Activated T-cell treated with anti-CD3 and anti-CD28 coated beads, Interleukin-2, amount 50 U/mL, for 72 hours (primary cell): ENCODE measurements around the gene LMAN1. TPM values are rescaled to one million over a fixed set of nuclear protein-coding genes. Genes with fewer than 3 reads are reported as not detected.

Experiments used
- ATAC-seq, 2 donors: fragments of 150-1000 bp; cut with Tn5 transposase; replicated peaks in 1 of 2; 2 replicates each; pipeline ENCODE4 v1.10.0; 2021; ENCODE audit warnings: moderate library complexity in 2 of 2, mild to moderate bottlenecking in 1 of 2
- DNase-seq, 2 donors: peaks; one replicate each; pipeline ENCODE4 v3.0.0; 2021 to 2022; ENCODE audit warnings: mixed read lengths in 1 of 2
- H3K27ac Mint-ChIP-seq: one replicate; pipeline ENCODE4 v1.8.0; 2022; ENCODE audit warnings: mild to moderate bottlenecking, moderate library complexity, mixed read lengths
- H3K27me3 Mint-ChIP-seq: one replicate; pipeline ENCODE4 v1.8.0; 2022; ENCODE audit warnings: low read depth, mixed read lengths
- H3K36me3 Mint-ChIP-seq, 2 donors: one replicate each; pipeline ENCODE4 v1.8.0; 2022; ENCODE audit warnings: mixed read lengths in 2 of 2, mild to moderate bottlenecking in 1 of 2; ENCODE audit not compliant: insufficient read depth in 2 of 2
- H3K4me1 Mint-ChIP-seq: one replicate; pipeline ENCODE4 v1.8.0; 2022; ENCODE audit warnings: low read depth, mixed read lengths
- H3K4me3 Mint-ChIP-seq, 2 donors: one replicate each; pipeline ENCODE4 v1.8.0; 2022; ENCODE audit warnings: mild to moderate bottlenecking in 2 of 2, mixed read lengths in 2 of 2, moderate library complexity in 2 of 2
- H3K9me3 Mint-ChIP-seq, 2 donors: one replicate each; pipeline ENCODE4 v1.8.0; 2022; ENCODE audit warnings: mixed read lengths in 2 of 2
- total RNA-seq, 2 donors: library from RNA; stranded (reverse); gene quantifications; one replicate each; pipeline ENCODE4 v1.2.3, GENCODE V29; 2022

The LMAN1 gene
- 100 to 1,000 TPM in 1 of 2 donors, 10 to 100 TPM in 1; 95.7 to 144 TPM for total RNA-seq

- DNase-seq (peak; percentile 95 to 98), ATAC-seq (peak; percentile 88 to 92)
- H3K9me3 Mint-ChIP-seq = no peaks in the 10 kb centered on the region
- H3K4me1 Mint-ChIP-seq = peaks cover 29% of the 10 kb centered on the region
- no peaks in the 10 kb centered on the region for H3K27me3 Mint-ChIP-seq
- H3K36me3 Mint-ChIP-seq = peaks cover 7% of the 10 kb centered on the region in 2 donors
- peak within 1 kb of the TSS; percentile 80 to 92 for H3K4me3 Mint-ChIP-seq
- H3K27ac Mint-ChIP-seq = peak within 1 kb of the TSS; percentile 84
These were observed at the start of gene LMAN1 for GRCh38 chr18:59358712-59359575. Gene LMAN1, minus strand, starts transcription at chr18:59359265. Its CDS starts 21 bp downstream, at chr18:59359244.

DNA sequence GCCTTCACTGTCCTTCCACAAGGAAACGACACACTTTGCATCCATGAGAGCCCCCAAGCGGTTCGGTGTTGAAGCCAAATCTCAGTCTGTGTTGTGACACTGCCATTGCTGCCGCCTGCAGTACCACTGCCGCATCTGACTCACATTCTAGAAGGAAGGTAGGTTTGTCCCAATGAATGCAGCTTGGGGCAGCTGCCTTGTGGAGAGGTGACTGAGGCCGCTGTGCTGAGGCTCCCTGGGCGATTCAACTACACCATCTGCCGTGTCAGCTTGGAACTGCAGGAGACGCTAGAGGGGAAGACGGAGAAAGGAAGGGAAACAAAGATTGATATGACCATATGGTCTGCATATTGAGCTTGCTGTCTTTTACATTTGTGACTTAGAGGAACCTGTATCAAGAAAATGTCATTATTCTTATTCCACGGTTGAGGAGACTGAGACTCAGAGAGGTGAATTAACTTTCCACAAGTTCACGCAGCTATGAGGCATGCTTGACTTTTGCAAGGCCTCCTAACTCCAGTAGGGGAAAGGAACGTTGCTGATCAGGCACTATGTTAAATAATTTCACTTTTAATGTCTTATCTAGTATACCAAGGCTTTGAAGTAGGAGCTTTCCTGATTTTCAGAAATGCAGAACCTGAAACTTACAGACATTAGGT lies 43.5 kb upstream of the LMAN1 start:
- Mint-ChIP-seq H3K4me1 (peaks cover 7% of the 10 kb centered on the region), H3K9me3 (no peaks in the 10 kb centered on the region), H3K27me3 (peaks cover 11% of the 10 kb centered on the region), H3K4me3 (no peak overlapping the region), H3K36me3 (no peaks in the 10 kb centered on the region), H3K27ac (no peak overlapping the region)
- DNase-seq (peak; percentile 77 to 80), ATAC-seq (peak; percentile 100)

GRCh38 chr18:59400407-59400806 lies 41.3 kb upstream of the LMAN1 start:
- no peak for DNase-seq
- H3K4me3 Mint-ChIP-seq = no peak overlapping the region
- H3K27ac Mint-ChIP-seq = no peak overlapping the region
- no peaks in the 10 kb centered on the region for H3K36me3 Mint-ChIP-seq
- H3K9me3 Mint-ChIP-seq = no peaks in the 10 kb centered on the region
- ATAC-seq = no peak
- H3K4me1 Mint-ChIP-seq = peaks cover 14% of the 10 kb centered on the region
- peaks cover 21% of the 10 kb centered on the region for H3K27me3 Mint-ChIP-seq

DNA sequence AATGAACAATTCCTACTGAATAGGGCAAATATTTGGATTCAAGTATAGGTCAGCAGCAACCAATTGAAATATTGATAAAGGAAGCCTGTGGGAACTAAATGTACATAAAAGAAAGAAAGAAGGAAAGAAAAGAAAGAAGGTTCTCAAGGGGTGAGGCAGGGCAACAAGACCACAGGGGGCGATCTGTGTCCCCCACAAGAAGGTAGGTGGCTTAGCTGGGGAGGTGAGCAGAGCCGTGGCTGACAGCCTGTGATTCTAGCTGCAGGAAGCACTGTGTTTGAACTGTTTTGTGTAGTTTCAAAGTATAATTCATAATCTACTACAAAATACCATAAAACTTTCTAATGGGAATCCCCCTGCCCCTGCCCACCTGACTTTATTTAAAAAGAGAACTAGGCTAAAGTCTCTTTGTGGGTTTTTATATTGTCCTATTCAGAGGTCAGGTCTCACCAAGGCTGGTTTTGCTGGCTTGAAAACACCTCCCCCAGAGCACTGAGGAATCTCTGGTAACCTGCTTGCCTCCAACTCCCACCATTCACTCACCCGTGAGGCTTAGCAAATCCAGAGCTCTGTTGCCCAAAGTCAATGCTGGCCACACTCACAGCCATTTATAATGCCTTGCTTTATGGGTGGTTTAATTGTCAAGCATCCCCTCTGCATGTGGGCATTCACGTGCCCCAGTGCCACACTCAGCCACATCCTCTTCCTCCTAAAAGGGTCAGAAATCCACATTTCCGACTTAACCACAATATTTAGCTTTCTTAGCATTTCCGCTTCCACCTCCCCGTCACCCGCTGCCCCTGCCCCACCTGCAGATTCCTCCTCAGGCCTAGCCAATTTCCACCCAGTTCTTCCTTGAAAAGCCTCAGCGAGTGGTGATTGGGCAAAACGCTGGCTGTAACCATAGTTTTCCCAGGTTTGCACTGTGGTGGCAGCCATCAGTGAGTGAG lies 36.4 kb upstream of the LMAN1 start:
- H3K36me3 Mint-ChIP-seq = no peaks in the 10 kb centered on the region
- no peak for ATAC-seq
- no peak overlapping the region for H3K4me3 Mint-ChIP-seq
- H3K9me3 Mint-ChIP-seq = no peaks in the 10 kb centered on the region
- DNase-seq = no peak
- H3K4me1 Mint-ChIP-seq = peaks cover 13% of the 10 kb centered on the region
- H3K27me3 Mint-ChIP-seq = peaks cover 36% of the 10 kb centered on the region
- no peak overlapping the region for H3K27ac Mint-ChIP-seq

GRCh38 chr18:59393381-59393780 lies 34.3 kb upstream of the LMAN1 start:
- Mint-ChIP-seq H3K27me3 (peaks cover 36% of the 10 kb centered on the region), H3K4me3 (no peak overlapping the region), H3K36me3 (no peaks in the 10 kb centered on the region), H3K4me1 (peaks cover 13% of the 10 kb centered on the region), H3K27ac (no peak overlapping the region), H3K9me3 (no peaks in the 10 kb centered on the region)
- ATAC-seq (no peak), DNase-seq (no peak)

DNA sequence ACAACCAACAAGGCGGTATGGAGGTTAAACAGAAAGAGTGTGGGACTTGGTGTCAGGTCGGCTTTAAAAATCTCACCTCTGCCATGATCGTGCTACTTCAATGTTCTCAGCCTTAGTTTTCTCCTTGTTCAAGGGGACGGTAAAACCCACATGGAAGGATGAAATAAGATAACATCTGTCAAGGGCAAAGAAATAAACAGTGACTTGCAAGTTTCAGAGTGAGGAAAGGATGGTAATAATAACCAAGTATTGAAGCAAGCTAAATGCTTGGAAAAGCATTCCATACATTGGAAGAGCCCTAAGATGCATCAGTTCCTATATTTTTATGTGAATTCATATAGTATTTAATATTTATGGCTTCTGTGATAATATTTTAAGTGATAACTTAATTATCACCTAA lies 29.8 kb upstream of the LMAN1 start:
- H3K4me3 Mint-ChIP-seq = no peak overlapping the region
- DNase-seq (no peak), ATAC-seq (no peak)
- H3K4me1 Mint-ChIP-seq = no peaks in the 10 kb centered on the region
- no peak overlapping the region for H3K27ac Mint-ChIP-seq
- no peaks in the 10 kb centered on the region for H3K9me3 Mint-ChIP-seq
- H3K27me3 Mint-ChIP-seq = peaks cover 11% of the 10 kb centered on the region
- H3K36me3 Mint-ChIP-seq = no peaks in the 10 kb centered on the region

DNA sequence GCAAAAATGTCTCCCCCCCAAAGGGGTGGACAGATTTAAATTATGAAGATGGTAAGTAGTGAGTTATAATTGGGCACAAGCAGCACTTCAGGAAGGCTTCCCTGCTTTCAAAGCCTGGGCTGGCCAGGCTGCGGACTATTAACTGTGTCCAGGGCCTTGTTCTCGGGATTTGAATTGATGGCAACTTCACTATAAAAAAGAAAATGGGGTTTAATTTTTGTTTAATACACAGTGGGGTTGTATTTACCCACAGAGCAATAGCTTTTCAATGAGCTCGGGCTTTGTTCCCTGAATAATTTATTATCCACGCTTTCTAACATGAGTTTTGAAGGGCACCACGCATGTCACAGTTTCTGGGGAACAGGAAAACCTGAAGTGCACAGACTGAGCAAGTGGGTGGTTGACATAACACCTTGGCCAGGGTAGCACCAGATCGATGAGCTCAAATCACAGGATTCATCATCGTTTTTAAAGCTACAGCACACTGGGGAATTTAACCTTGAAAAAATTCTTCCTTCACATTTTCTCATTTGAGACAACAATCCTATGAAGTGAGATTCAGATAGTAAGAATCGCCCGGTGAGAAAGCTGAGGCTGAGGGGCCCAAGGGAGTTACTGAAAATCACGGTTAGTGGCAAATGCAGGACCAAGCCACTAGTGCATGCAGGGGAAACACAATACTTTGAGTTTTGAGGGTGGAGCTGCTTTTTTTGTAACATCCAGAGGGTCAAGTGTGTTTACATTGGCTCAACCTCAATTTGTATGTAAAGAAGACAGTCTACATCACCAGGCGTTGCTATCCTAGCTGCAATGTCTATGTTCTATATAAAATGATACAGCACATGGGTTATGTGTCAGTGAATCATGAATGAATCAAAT lies 28.9 kb upstream of the LMAN1 start:
- no peak for ATAC-seq
- Mint-ChIP-seq H3K4me1 (no peaks in the 10 kb centered on the region), H3K4me3 (no peak overlapping the region)

GRCh38 chr18:59386909-59387686 lies 28.0 kb upstream of the LMAN1 start:
- no peaks in the 10 kb centered on the region for H3K4me1 Mint-ChIP-seq
- ATAC-seq (no peak), DNase-seq (no peak)
- H3K9me3 Mint-ChIP-seq = no peaks in the 10 kb centered on the region
- H3K27me3 Mint-ChIP-seq = peaks cover under 1% of the 10 kb centered on the region
- H3K4me3 Mint-ChIP-seq = no peak overlapping the region
- no peaks in the 10 kb centered on the region for H3K36me3 Mint-ChIP-seq
- H3K27ac Mint-ChIP-seq = no peak overlapping the region

More for the DNA sequence above, 28.9 kb upstream of the LMAN1 start:
- no peak overlapping the region for H3K27ac Mint-ChIP-seq
- H3K27me3 Mint-ChIP-seq = peaks cover 7% of the 10 kb centered on the region
- no peaks in the 10 kb centered on the region for H3K36me3 Mint-ChIP-seq
- DNase-seq = no peak
- H3K9me3 Mint-ChIP-seq = no peaks in the 10 kb centered on the region

GRCh38 chr18:59385191-59385590 lies 26.1 kb upstream of the LMAN1 start:
- no peaks in the 10 kb centered on the region for H3K4me1 Mint-ChIP-seq
- H3K27ac Mint-ChIP-seq = no peak overlapping the region
- no peak overlapping the region for H3K4me3 Mint-ChIP-seq
- H3K9me3 Mint-ChIP-seq = no peaks in the 10 kb centered on the region
- no peak for ATAC-seq
- H3K27me3 Mint-ChIP-seq = peaks cover 9% of the 10 kb centered on the region
- no peak for DNase-seq
- no peaks in the 10 kb centered on the region for H3K36me3 Mint-ChIP-seq

DNA sequence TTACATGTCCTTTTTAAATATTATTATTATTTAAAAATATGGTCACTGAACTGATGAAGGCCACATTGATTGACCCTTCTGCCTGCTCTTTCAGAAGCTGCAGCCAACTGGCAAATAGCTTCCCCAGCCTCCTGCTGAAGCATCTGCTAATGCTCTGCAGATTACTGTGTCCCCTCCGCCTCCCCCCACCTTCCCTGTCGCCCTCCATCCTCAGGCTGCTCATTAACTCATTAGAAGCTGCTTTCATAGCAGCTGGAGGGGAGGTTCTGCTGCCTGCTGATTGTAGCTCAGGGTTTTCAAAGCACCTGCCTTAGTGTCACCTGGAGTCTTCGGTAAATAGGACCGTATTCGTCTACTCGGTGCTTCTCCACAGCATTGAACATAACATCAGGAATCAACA lies 24.8 kb upstream of the LMAN1 start:
- Mint-ChIP-seq H3K27ac (no peak overlapping the region), H3K9me3 (no peaks in the 10 kb centered on the region), H3K36me3 (no peaks in the 10 kb centered on the region), H3K4me3 (no peak overlapping the region), H3K27me3 (peaks cover 22% of the 10 kb centered on the region), H3K4me1 (peaks cover 6% of the 10 kb centered on the region)
- DNase-seq (no peak), ATAC-seq (no peak)

GRCh38 chr18:59382383-59382782 lies 23.3 kb upstream of the LMAN1 start:
- DNase-seq = no peak
- H3K27me3 Mint-ChIP-seq = peaks cover 35% of the 10 kb centered on the region

More at GRCh38 chr18:59382383-59382782, 23.3 kb upstream of the LMAN1 start:
- Mint-ChIP-seq H3K36me3 (no peaks in the 10 kb centered on the region), H3K27ac (no peak overlapping the region), H3K4me1 (peaks cover 21% of the 10 kb centered on the region), H3K4me3 (no peak overlapping the region), H3K9me3 (no peaks in the 10 kb centered on the region)
- ATAC-seq = no peak
